Liver (tissue), 9 donors: ENCODE data around the gene ANXA6. TPM values are rescaled to one million over a fixed set of nuclear protein-coding genes. Genes with fewer than 3 reads are reported as not detected.

Experiments
- DNase-seq: peaks from one replicate; pipeline ENCODE4 v3.0.0-alpha.2; 2017; ENCODE audit warnings: low spot score
- H3K27ac ChIP-seq, 2 donors: one replicate each; pipeline ENCODE4 v1.7.0; 2013; ENCODE audit warnings: inconsistent platforms in 2 of 2, low read length in 2 of 2, control low read depth in 1 of 2, low read depth in 1 of 2, mild to moderate bottlenecking in 1 of 2
- H3K27me3 ChIP-seq, 4 donors: one replicate each; pipeline versions ENCODE4 v1.6.1 to v1.7.0; 2013; ENCODE audit warnings: low read length in 3 of 4, inconsistent platforms in 1 of 4, mild to moderate bottlenecking in 1 of 4, moderate library complexity in 1 of 4; ENCODE audit not compliant: control insufficient read depth in 4 of 4, insufficient read depth in 4 of 4
- H3K36me3 ChIP-seq, 4 donors: one replicate each; pipeline versions ENCODE4 v1.6.1 to v1.7.0; 2013; ENCODE audit warnings: low read length in 3 of 4, mild to moderate bottlenecking in 3 of 4, low read depth in 1 of 4, moderate library complexity in 1 of 4; ENCODE audit not compliant: control insufficient read depth in 4 of 4, insufficient read depth in 3 of 4
- H3K4me1 ChIP-seq, 4 donors: one replicate each; pipeline versions ENCODE4 v1.6.1 to v1.7.0; 2013; ENCODE audit warnings: low read length in 3 of 4, mild to moderate bottlenecking in 3 of 4, moderate library complexity in 1 of 4; ENCODE audit not compliant: control insufficient read depth in 4 of 4, insufficient read depth in 4 of 4
- H3K4me3 ChIP-seq, 3 donors: one replicate each; pipeline versions ENCODE4 v1.6.1 to v1.7.0; 2013; ENCODE audit warnings: low read length in 3 of 3, control low read depth in 1 of 3, low read depth in 1 of 3, mild to moderate bottlenecking in 1 of 3
- H3K9ac ChIP-seq, 2 donors: one replicate each; pipeline ENCODE4 v1.7.0; 2013; ENCODE audit warnings: low read length in 2 of 2, mild to moderate bottlenecking in 2 of 2, moderate library complexity in 2 of 2, control low read depth in 1 of 2, low read depth in 1 of 2
- H3K9me3 ChIP-seq, 4 donors: one replicate each; pipeline versions ENCODE4 v1.6.1 to v1.7.0; 2013; ENCODE audit warnings: low read length in 3 of 4; ENCODE audit not compliant: control insufficient read depth in 4 of 4
- ATF3 ChIP-seq: IDR thresholded peaks from 2 replicates; pipeline ENCODE4 v1.6.1; 2016; ENCODE audit warnings: antibody characterized with exemption
- CTCF ChIP-seq: fragments of 150-350 bp; IDR thresholded peaks from 2 replicates; pipeline ENCODE4 v1.5.1; 2017; ENCODE audit warnings: improper control_type of control experiment, low read depth, low read length; ENCODE audit not compliant: missing input control
- EGR1 ChIP-seq, 2 donors: IDR thresholded peaks; 2 replicates each; pipeline ENCODE4 v1.6.1; 2016 to 2018; ENCODE audit warnings: antibody characterized with exemption in 2 of 2, low read depth in 2 of 2
- FOXA2 ChIP-seq: IDR thresholded peaks from 2 replicates; pipeline ENCODE4 v1.6.1; 2016; ENCODE audit warnings: antibody characterized with exemption
- GABPA ChIP-seq, 2 donors: IDR thresholded peaks in 1 of 2; conservative IDR thresholded peaks in 1 of 2; 2 replicates each; pipeline ENCODE4 v1.6.1; 2016; ENCODE audit warnings: antibody characterized with exemption in 2 of 2, mild to moderate bottlenecking in 1 of 2, moderate library complexity in 1 of 2
- HNF4A ChIP-seq, 2 donors: conservative IDR thresholded peaks; 2 replicates each; pipeline ENCODE4 v1.6.1; 2016; ENCODE audit warnings: antibody characterized with exemption in 2 of 2, mild to moderate bottlenecking in 2 of 2
- JUND ChIP-seq, 2 donors: IDR thresholded peaks; 2 replicates each; pipeline ENCODE4 v1.6.1; 2016; ENCODE audit warnings: antibody characterized with exemption in 2 of 2
- MAX ChIP-seq: IDR thresholded peaks from 2 replicates; pipeline ENCODE4 v1.6.1; 2016; ENCODE audit warnings: antibody characterized with exemption
- NR2F2 ChIP-seq: IDR thresholded peaks from 2 replicates; pipeline ENCODE4 v1.6.1; 2016; ENCODE audit warnings: antibody characterized with exemption
- RAD21 ChIP-seq, 2 donors: IDR thresholded peaks; 2 replicates each; pipeline ENCODE4 v1.6.1; 2016; ENCODE audit warnings: antibody characterized with exemption in 2 of 2, mild to moderate bottlenecking in 2 of 2
- REST ChIP-seq: IDR thresholded peaks from 2 replicates; pipeline ENCODE4 v1.6.1; 2016; ENCODE audit warnings: antibody characterized with exemption, mild to moderate bottlenecking
- SP1 ChIP-seq: IDR thresholded peaks from 2 replicates; pipeline ENCODE4 v1.6.1; 2018; ENCODE audit warnings: antibody characterized with exemption, mild to moderate bottlenecking
- TAF1 ChIP-seq: conservative IDR thresholded peaks from 2 replicates; pipeline ENCODE4 v1.6.1; 2016; ENCODE audit warnings: antibody characterized with exemption, mild to moderate bottlenecking
- YY1 ChIP-seq: IDR thresholded peaks from 2 replicates; pipeline ENCODE4 v1.6.1; 2016; ENCODE audit warnings: antibody characterized with exemption, mild to moderate bottlenecking
- WGBS: extraction: QIAGEN DNeasy Blood & Tissue Kit; methylation state at CpG from one replicate; pipeline ENCODE4 v1.1.7; 2013; 5-methylcytosine and 5-hydroxymethylcytosine counted together
- polyA plus RNA-seq, 2 donors: library from polyadenylated mRNA; stranded (reverse) in 1 of 2; unstranded in 1 of 2; fragments of 200-250 nt in 1 of 2; fragments of >200 nt in 1 of 2; fragmentation: Nextera tagmentation in 1 of 2; extraction: Ambion mirVana in 1 of 2; gene quantifications; one replicate each; pipeline versions ENCODE4 v1.2.1 to v1.2.3, GENCODE V29; 2013 to 2015
- total RNA-seq, 2 donors: library from RNA; depleted of rRNA; stranded (reverse); fragments of >200 nt; gene quantifications; one replicate each; pipeline ENCODE4 v1.2.3, GENCODE V29; 2014
- donor health status: healthy.
- donor health status: healthy.
- donor health status: healthy.
- donor health status: healthy.
- donor health status: healthy.

ANXA6 gene
- total and polyA plus RNA-seq, 4 donors = 52.7 to 215 (median 126) TPM

GRCh38 chr5:151183456-151184245, 26.1 kb upstream of the ANXA6 start (continued):
- TF ChIP-seq GABPA (IDR thresholded peaks at IDR 0.05 in 1 of 2, conservative IDR thresholded peaks at IDR 0.05 in 1 of 2) = no peak
- no peak for TF ChIP-seq RAD21 (IDR thresholded peaks at IDR 0.05)
- TF ChIP-seq EGR1 (IDR thresholded peaks at IDR 0.05; ENCODE audit: low read depth in 2 of 2) = no peak
- TF ChIP-seq NR2F2 = no peak
- TF ChIP-seq ATF3 = no peak

- H3K4me1 ChIP-seq = no peaks in the 10 kb centered on the region
- WGBS = 95% methylated on average over 8 of the region's 8 CpGs
- no peaks in the 10 kb centered on the region for H3K27me3 ChIP-seq
- no peak for TF ChIP-seq MAX
- no peak for TF ChIP-seq GABPA (IDR thresholded peaks at IDR 0.05 in 1 of 2, conservative IDR thresholded peaks at IDR 0.05 in 1 of 2)
- no peak for TF ChIP-seq FOXA2
- TF ChIP-seq YY1 = no peak
- no peak for TF ChIP-seq REST
- no peak for TF ChIP-seq TAF1
- TF ChIP-seq SP1 = no peak
- no peak for TF ChIP-seq CTCF
- H3K9ac ChIP-seq = no peak overlapping the region
- no peaks in the 10 kb centered on the region for H3K9me3 ChIP-seq
- H3K27ac ChIP-seq = no peak overlapping the region
- DNase-seq = no peak
- no peak overlapping the region for H3K4me3 ChIP-seq
- H3K36me3 ChIP-seq = peaks cover 0 to 12% (median 8%) of the 10 kb centered on the region in 4 donors
Measured at GRCh38 chr5:151182976-151183375, 25.4 kb upstream of the ANXA6 start.

- Histone ChIP-seq H3K4me3 (no peak overlapping the region), H3K36me3 (peaks cover 0 to 12% (median 8%) of the 10 kb centered on the region in 4 donors), H3K4me1 (no peaks in the 10 kb centered on the region), H3K27me3 (no peaks in the 10 kb centered on the region), H3K27ac (no peak overlapping the region), H3K9me3 (no peaks in the 10 kb centered on the region), H3K9ac (no peak overlapping the region)
- TF ChIP-seq JUND (IDR thresholded peaks at IDR 0.05) (no peak), SP1 (no peak), ATF3 (no peak), HNF4A (conservative IDR thresholded peaks at IDR 0.05) (no peak), CTCF (no peak), RAD21 (IDR thresholded peaks at IDR 0.05) (no peak)
- 95% methylated on average over 4 of the region's 4 CpGs for WGBS
- no peak for DNase-seq
Measured at GRCh38 chr5:151182524-151182900, 24.9 kb upstream of the ANXA6 start.
